K562 (cell line): ENCODE data around the gene MCRS1. TPM values are rescaled to one million over a fixed set of nuclear protein-coding genes. Genes with fewer than 3 reads are reported as not detected.

Source experiments
- ATAC-seq: fragments of 200-7000 bp; cut with Tn5 transposase; 3 replicates; pipeline ENCODE4 v1.9.1; 2020; ENCODE audit warnings: moderate library complexity
- BruUV-seq: library from RNA; stranded (reverse); fragments of 400-500 nt; replicated peaks from 2 replicates; lab custom pipeline; 2021; lab: Mats Ljungman, UMichigan
- CTCF ChIA-PET: fragments of 300-600 bp; formaldehyde crosslinking; extraction: SDS; loops from one replicate; lab custom pipeline; 2021; ENCODE audit warnings: low intra/inter-chr PET ratio; lab: Yijun Ruan, JAX
- POLR2A ChIA-PET: fragments of 300-600, 350-650 bp; sonication (Branson Sonifier 250); formaldehyde crosslinking; extraction: SDS; loops from one replicate; lab custom pipeline; 2021; ENCODE audit warnings: antibody characterized with exemption, inconsistent platforms; lab: Yijun Ruan, JAX
- DNase-seq, 4 experiments: peaks; one replicate each; pipeline versions ENCODE4 v3.0.0 to v3.0.0-alpha.2; 2011 to 2018; ENCODE audit warnings: low spot score in 3 of 4, mixed read lengths in 3 of 4; ENCODE audit errors: extremely low read depth in 1 of 4
- FAIRE-seq: peaks from 2 replicates; lab custom pipeline; 2011; peaks lifted over from hg19 to GRCh38; lab: Jason Lieb, UNC
- H2AFZ ChIP-seq: 2 replicates; pipeline ENCODE4 v1.6.0; 2011; ENCODE audit warnings: low read depth, low read length, control low read depth, inconsistent platforms
- H3K27ac ChIP-seq: fragments of 200-600 bp; 3 replicates; pipeline ENCODE4 v1.8.0; 2011; ENCODE audit warnings: low read depth, mild to moderate bottlenecking, control low read depth, inconsistent platforms, low read length, moderate library complexity, mixed read lengths; ENCODE audit errors: extremely low read depth
- H3K27me3 ChIP-seq, 2 experiments: fragments of 300-600 bp in 1 of 2; 2 replicates in 1 of 2; 3 replicates in 1 of 2; pipeline versions ENCODE4 v1.6.0 to v1.8.0; 2011; ENCODE audit warnings: inconsistent platforms in 2 of 2, low read length in 2 of 2, mild to moderate bottlenecking in 1 of 2, mixed read lengths in 1 of 2, moderate library complexity in 1 of 2; ENCODE audit not compliant: control insufficient read depth in 2 of 2, insufficient read depth in 2 of 2
- H3K36me3 ChIP-seq: fragments of 300-600 bp; 3 replicates; pipeline ENCODE4 v1.8.0; 2011; ENCODE audit warnings: mild to moderate bottlenecking, low read length, inconsistent platforms; ENCODE audit not compliant: control insufficient read depth, insufficient read depth
- H3K4me1 ChIP-seq, 2 experiments: fragments of 200-600 bp in 1 of 2; replicated peaks in 1 of 2; 2 replicates in 1 of 2; 3 replicates in 1 of 2; pipeline versions ENCODE4 v1.5.1 to v1.8.0; 2011; ENCODE audit warnings: inconsistent platforms in 2 of 2, low read length in 2 of 2, mild to moderate bottlenecking in 1 of 2, mixed read lengths in 1 of 2, moderate library complexity in 1 of 2; ENCODE audit not compliant: control insufficient read depth in 2 of 2, insufficient read depth in 2 of 2
- H3K4me2 ChIP-seq: 2 replicates; pipeline ENCODE4 v1.6.1; 2011; ENCODE audit warnings: low read length, control low read depth, inconsistent platforms, mixed read lengths; ENCODE audit not compliant: insufficient read depth
- H3K4me3 ChIP-seq: fragments of 200-600 bp; sonication (generic), shearing (Covaris generic); 2 replicates; pipeline ENCODE4 v1.5.1; 2016; ENCODE audit warnings: control low read depth, inconsistent platforms
- H3K79me2 ChIP-seq: fragments of 200-600 bp; 3 replicates; pipeline ENCODE4 v1.8.0; 2011; ENCODE audit warnings: low read length, inconsistent platforms; ENCODE audit not compliant: control insufficient read depth, insufficient read depth
- H3K9ac ChIP-seq, 2 experiments: 2 replicates each; pipeline versions ENCODE4 v1.6.0 to v1.6.1; 2011; ENCODE audit warnings: low read depth in 2 of 2, low read length in 2 of 2, control low read depth in 1 of 2, inconsistent platforms in 1 of 2, mild to moderate bottlenecking in 1 of 2, mixed read lengths in 1 of 2; ENCODE audit not compliant: insufficient read depth in 1 of 2
- H3K9me1 ChIP-seq: one replicate; pipeline ENCODE4 v1.6.0; 2011; ENCODE audit warnings: inconsistent platforms, mild to moderate bottlenecking, low read length, moderate library complexity; ENCODE audit not compliant: control insufficient read depth, insufficient read depth
- H3K9me3 ChIP-seq: replicated peaks from 2 replicates; pipeline ENCODE4 v1.5.1; 2011; ENCODE audit warnings: low read depth, low read length, inconsistent platforms; ENCODE audit not compliant: control insufficient read depth, insufficient read depth
- H4K20me1 ChIP-seq: replicated peaks from 2 replicates; pipeline ENCODE4 v1.6.1; 2011; ENCODE audit warnings: low read length, inconsistent platforms, mixed read lengths; ENCODE audit not compliant: control insufficient read depth, insufficient read depth
- DACH1 ChIP-seq: fragments of 450-650 bp; IDR thresholded peaks from 2 replicates; pipeline ENCODE4 v1.6.1; 2018; ENCODE audit not compliant: partially characterized antibody
- SMC3 ChIP-seq: conservative IDR thresholded peaks from 2 replicates; pipeline ENCODE4 v1.6.1; 2011; ENCODE audit warnings: low read depth, low read length, improper control_type of control experiment; ENCODE audit not compliant: insufficient read depth
- ZNF23 ChIP-seq: fragments of 250-450 bp; sonication (Bioruptor Pico); IDR thresholded peaks from 2 replicates; pipeline ENCODE4 v1.4.0; 2020; ENCODE audit warnings: mild to moderate bottlenecking
- ZNF639 ChIP-seq, 2 experiments: fragments of 200-800 bp in 1 of 2; sonication (Bioruptor generic) in 1 of 2; sonication (generic) in 1 of 2; formaldehyde crosslinking in 1 of 2; IDR thresholded peaks in 1 of 2; conservative IDR thresholded peaks in 1 of 2; 2 replicates each; pipeline versions ENCODE4 v1.5.0 to v1.6.1; 2016 to 2020; ENCODE audit warnings: missing compliant biosample characterization in 1 of 2, missing genetic modification characterization in 1 of 2, missing genetic modification reagents in 1 of 2
- WGBS: fragments of 100-300 bp; shearing (Covaris generic); methylation state at CpG from one replicate; pipeline ENCODE4 v1.1.6; 2016; ENCODE audit warnings: low coverage, mixed read lengths; ENCODE audit not compliant: insufficient coverage; ENCODE audit errors: missing lambda C conversion rate; 5-methylcytosine and 5-hydroxymethylcytosine counted together
- in situ Hi-C: fragments of 300-500 bp; cut with MboI; formaldehyde crosslinking; loops from 4 replicates; pipeline ENCODE4 v1.15.0; 2018; ENCODE audit warnings: inconsistent platforms, mixed read lengths
- intact Hi-C: fragments of 100-400 bp; cut with micrococcal nuclease; formaldehyde crosslinking; loops from 2 replicates; pipeline ENCODE4 v1.14.2; 2022
- polyA plus RNA-seq, 8 experiments: library from polyadenylated mRNA; depleted of rRNA in 4 of 8; stranded (reverse) in 5 of 8; unstranded in 3 of 8; fragments of >200 nt; fragmentation: Nextera tagmentation in 2 of 8; fragmentation: Illumina TruSeq in 1 of 8; extraction: Ambion mirVana in 2 of 8; extraction: Trizol in 1 of 8; gene quantifications; 2 replicates each; pipeline versions ENCODE4 v1.2.1 to v1.2.3, GENCODE V29; 2011 to 2014; ENCODE audit warnings: inconsistent platforms in 1 of 8, missing spikeins in 1 of 8
- total RNA-seq, 7 experiments: library from RNA; depleted of rRNA in 6 of 7; stranded (reverse); fragments of >200 nt in 6 of 7; fragmentation: Illumina TruSeq in 2 of 7; extraction: Trizol in 2 of 7; gene quantifications; 2 replicates each; pipeline versions ENCODE4 v1.2.1 to v1.2.3, GENCODE V29; 2011 to 2021; ENCODE audit warnings: low replicate concordance in 1 of 7

The MCRS1 gene
- total and polyA plus RNA-seq, 9 of the 15 experiments (the other 6 are each of a cell fraction or from before 2014, with no cell fraction given), result 50.0 to 100 (median 73.2) TPM

DNA sequence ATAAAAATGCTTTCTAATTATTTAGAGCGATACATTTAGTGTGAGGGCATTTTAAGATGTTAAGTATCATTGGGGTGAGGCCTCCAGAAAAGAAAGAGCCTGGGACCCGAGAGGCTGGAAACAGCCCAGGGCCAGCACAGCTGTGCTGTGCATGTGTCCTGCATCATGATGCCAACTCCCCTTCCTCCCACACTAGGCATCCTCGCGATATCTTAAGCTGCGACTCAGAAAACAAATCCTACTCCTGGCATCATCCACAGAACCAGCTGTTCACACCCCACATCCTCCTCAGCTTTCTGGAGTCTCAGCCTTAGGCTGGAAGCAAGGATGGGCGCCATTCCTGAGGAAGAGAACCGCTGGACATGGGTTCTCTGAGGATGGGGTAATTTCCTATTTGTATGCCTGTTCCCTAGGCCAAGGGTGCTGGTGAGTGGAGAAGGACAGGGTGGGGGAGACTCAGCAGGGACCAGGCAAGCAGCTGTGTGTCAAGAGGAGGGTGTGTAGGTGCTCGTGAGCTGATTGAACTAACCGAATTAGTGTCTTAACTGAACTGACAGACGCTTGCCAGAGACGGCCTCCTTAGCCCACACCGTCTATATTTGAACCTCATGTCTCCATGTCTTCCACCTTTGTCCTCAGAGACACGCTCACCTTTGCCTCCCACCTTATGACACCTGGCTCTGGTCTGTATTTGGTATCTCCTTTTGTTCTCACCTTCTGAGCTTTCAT lies 15.6 kb upstream of the MCRS1 start:
- ATAC-seq (no peak), FAIRE-seq (no peak), DNase-seq (no peak)
- peaks cover 0 to 17% of the 10 kb centered on the region in 2 experiments; a peak in 3 of 5 replicates for H3K4me1 ChIP-seq
- intact Hi-C loops (no loop called here), in situ Hi-C loops (no loop called here)
- no peaks in the 10 kb centered on the region for H3K27me3 ChIP-seq
- H3K9me3 ChIP-seq, result no peaks in the 10 kb centered on the region
- H3K79me2 ChIP-seq, result peaks cover 4% of the 10 kb centered on the region; the same call in 2 of the 3 replicates
- 84% methylated on average over 13 of the region's 13 CpGs for WGBS
- no peak overlapping the region; a peak in 1 of 4 replicates for H3K9ac ChIP-seq
- CTCF ChIA-PET, result interaction anchor here (1.0 kb wide), 1 partner anchor 30 kb away, joined by 3 read pairs; no protein-coding TSS in a partner anchor
- no peak overlapping the region for H3K4me2 ChIP-seq
- H3K36me3 ChIP-seq, result peaks cover 40% of the 10 kb centered on the region; the same call in 2 of the 3 replicates
- no peak overlapping the region for H3K4me3 ChIP-seq
- H3K9me1 ChIP-seq, result peaks cover 4% of the 10 kb centered on the region
- POLR2A ChIA-PET, result interaction anchor here (0.6 to 1.0 kb wide), 2 partner anchors 11 to 93 kb away, joined by 4 read pairs; no protein-coding TSS in a partner anchor
- no peak overlapping the region for H2AFZ ChIP-seq
- peaks cover 16% of the 10 kb centered on the region; the same call in 1 of the 2 replicates for H4K20me1 ChIP-seq
- BruUV-seq, result no TSS peak
- no peak overlapping the region for H3K27ac ChIP-seq
- TF ChIP-seq ZNF639 (CRISPR knock-in tag; conservative IDR thresholded peaks at IDR 0.05 in 1 of 2, IDR thresholded peaks at IDR 0.05 in 1 of 2) (no peak), SMC3 (no peak), DACH1 (no peak), ZNF23 (CRISPR knock-in tag) (no peak)
